Activated gamma-delta T cell treated with Interleukin-2 at 50 U/mL for 16 hours (primary cell): ENCODE measurements around the gene LMAN2.
A peak's percentile ranks its signal among the peaks of the same experiment; 100 is the strongest.

Experiments
- DNase-seq: peaks from one replicate; pipeline ENCODE4 v3.0.0-alpha.2; 2020

LMAN2 gene

GRCh38 chr5:177304392-177305119 lies 46.9 kb downstream of the LMAN2 start:
- DNase-seq: no peak

DNA sequence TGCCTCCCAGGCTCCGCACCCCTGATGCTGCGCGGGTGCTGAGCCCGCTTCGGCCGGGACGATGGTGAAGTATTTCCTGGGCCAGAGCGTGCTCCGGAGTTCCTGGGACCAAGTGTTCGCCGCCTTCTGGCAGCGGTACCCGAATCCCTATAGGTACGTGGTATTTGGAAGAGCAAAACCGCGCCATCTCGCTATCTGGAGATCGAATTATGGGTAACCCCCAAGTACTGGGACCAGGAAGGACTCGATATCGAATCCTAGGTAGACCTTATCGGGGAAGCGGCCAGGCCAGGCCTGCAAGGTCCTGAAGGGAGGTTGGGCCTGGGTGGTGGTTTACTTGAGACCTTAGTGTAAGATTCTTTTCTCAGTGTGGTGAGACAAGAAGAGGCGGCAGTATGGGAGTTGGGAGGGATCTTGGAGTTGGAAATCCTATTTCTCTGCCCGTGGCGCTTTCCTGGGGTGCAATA lies 47.5 kb downstream of the LMAN2 start:
- no peak for DNase-seq

DNA sequence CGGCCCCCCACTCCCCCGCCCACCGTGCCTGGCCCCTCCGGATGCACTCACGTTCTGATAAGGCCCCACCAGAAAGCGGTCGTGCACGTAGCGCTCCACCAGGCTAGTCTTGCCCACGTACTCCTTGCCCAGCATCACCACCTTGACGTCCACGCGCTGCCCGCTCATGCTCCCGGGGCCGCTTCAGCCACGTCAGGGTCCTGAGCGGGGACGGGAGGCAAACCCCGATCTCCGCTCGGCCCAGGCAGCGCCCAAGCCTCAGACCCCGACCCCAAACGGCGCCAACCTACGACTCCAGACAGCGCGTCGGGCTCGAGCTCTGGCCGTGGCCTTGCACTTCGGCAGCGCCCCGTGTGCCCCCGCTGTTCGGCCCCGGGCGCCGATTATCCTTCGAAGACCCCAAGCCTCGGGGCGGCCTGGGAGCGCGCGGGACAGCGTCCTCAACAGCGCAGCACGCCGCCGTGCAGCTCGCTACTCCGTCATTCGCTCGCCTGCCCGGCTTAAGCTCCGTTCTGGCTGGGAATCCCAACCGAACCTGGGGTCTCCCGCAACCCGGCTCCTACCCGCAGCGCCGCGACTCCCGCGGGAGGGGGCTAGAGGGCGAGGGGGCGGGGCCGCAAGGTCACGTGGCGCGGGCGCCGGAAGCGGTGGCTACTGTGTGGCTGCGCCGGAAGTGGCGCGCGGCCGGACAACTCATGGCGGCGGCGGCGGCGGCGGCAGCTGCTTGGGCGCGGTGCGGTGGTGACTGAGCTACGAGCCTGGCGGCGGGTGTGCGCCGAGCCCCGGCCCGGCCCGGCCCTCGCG lies 48.1 kb downstream of the LMAN2 start, which contains the start of the genes PRELID1 and RAB24:
Gene PRELID1, plus strand, starts transcription at position 679 of the 804 bp plus-strand sequence. CDS start 187 bp downstream, outside the sequence.
Gene RAB24, minus strand, starts transcription at position 599 of the 804 bp plus-strand sequence. Its CDS starts 431 bp downstream, at position 168.
- DNase-seq: peak; percentile 88

- no peak for DNase-seq
These were observed 48.9 kb downstream of the LMAN2 start for GRCh38 chr5:177302354-177303110.

- DNase-seq: no peak
These were observed 49.8 kb downstream of the LMAN2 start for GRCh38 chr5:177301503-177302165.

DNA sequence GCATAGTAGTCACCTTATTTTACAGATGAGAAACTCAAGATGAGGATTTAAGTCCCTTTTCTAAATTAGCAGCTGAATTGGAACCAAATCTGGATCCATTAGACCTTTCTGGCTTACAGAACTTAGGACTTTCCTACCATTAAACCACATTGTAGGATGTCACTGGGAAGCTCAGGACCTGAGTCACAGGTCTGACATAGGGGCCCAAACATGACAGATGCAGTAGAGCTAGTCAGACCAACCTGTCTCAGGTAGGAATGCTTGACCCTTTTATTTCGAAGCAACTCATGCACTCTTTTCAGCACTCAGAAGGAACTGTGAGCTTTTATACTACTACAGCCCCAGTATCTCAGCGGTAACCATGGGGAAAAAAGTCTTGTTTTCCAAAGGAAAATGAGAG lies 50.5 kb downstream of the LMAN2 start:
- no peak for DNase-seq

DNA sequence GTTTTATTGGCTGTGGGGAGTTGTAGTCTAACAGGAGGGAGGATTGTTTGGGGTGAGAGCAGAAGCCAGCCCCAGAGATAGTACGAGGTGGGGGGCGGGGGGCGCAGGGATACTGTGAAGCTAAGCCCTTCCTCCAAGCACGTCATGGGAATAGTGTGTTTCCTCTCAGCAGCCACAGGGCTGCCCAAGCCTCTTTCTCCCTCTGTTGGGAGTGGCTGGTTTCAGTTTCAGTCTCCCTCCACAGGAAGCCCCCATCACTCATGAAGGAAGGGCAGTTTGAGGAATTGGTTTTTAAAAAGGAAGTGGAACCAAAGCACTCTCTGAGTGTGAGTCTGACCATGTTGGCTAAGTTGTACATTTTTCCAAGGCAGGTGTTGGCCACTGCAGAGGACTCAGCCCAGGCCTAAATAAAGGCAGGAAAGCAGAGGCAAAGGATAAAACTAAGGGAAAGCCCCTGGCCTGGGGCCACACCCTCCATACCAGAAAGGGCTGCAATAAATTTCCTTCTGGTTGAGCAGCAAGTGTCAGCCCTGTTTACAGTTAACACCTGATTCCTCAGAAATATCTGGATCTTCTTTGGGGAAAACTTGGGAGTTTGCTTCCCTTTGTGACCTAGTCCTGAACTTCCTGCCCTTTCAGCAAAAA lies 51.1 kb downstream of the LMAN2 start:
- peak; percentile 56 for DNase-seq

DNA sequence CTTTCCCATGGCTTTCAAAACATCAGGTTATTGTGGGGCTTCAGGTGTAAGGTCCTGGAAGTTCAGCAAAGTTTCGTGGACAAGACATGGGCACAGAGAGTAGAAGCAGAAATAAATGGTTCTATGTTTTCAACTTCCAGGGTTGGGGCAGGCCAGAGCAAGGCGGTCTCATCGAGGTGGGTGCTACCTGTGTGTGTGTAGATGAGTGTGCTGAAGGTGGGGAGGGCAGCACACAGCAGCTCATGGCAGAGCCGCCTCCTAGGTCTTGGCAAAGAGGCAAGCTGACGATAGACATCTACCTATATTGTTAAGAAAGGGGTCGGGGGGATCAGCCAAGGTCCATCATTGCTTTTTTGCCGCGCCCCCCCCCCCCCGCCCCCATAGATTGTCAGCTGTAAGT lies 51.8 kb downstream of the LMAN2 start:
- no peak for DNase-seq

GRCh38 chr5:177297922-177298321 lies 53.5 kb downstream of the LMAN2 start:
- DNase-seq: no peak

DNA sequence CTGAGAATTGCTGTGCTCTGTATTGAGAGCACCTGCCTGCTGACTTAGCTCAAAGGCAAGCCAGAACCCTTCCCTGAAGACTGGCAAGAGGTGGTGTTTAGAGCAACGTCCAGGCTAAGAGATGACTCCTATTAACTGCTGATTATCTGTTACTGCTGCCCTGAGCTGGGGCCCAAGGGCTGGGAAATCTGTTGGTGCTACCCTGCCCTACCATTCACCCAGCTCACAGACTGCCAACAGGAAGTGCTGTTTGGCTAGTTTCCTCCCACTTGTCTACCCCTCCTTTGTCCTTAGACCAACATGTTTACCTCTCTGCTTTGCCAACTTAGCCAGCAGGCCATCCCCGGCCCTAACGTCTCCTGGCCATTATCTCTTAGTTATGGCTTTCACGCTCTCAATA lies 54.9 kb downstream of the LMAN2 start:
- DNase-seq: no peak

GRCh38 chr5:177295924-177296323 lies 55.5 kb downstream of the LMAN2 start:
- no peak for DNase-seq

GRCh38 chr5:177294632-177295031 lies 56.8 kb downstream of the LMAN2 start:
- no peak for DNase-seq

- DNase-seq: no peak
These were observed 57.5 kb downstream of the LMAN2 start for GRCh38 chr5:177293819-177294581.

DNA sequence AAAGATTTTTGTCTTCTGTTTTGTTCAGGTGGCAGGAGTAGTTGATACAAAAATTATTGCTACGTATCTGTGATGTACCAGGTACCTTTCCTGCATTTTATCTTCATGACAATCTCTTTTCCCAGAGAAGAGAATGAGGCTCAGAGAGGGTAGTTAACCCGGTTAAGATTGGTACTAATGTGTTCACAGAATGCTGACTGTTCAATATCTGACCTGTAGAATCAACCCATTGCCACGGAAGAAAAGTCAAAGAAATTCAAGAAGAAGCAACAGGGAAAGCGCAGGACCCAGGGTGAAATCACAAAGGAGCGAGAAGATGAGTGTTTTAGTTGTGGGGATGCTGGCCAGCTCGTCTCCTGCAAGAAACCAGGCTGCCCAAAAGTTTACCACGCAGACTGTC lies 59.7 kb downstream of the LMAN2 start:
- DNase-seq: no peak

DNA sequence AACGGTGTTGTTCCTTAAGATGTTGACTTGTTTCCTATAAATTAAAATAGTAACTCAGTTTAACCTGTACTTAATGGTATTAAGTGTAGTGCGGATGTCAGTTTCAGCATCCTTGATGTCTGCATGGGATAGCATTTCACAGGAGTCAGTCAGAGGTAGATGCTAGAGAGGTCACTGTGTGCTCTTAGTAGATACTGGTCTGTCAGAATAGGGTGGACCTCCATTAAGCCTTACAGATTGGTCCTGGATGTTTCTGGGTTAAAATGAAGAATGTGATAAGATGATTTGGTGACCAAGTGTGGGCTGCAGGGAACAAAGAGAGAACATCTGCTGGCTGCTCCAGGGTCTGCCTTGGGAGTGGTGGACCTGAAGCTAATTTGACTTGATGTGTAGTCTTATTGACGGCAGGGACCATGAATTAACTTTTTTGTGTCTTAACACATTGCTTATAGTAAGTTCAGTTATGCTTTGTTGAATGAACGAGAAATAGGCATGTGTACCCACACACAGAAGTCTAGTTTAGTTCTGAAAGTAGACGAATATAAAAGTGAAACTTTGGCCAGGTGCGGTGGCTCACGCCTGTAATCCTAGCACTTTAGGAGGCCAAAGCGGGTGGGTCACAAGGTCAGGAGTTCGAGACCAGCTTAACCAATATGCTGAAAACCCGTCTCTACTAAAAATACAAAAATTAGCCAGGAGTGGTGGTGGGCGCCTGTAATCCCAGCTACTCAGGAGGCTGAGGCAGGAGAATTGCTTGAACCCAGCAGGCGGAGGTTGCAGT lies 60.5 kb downstream of the LMAN2 start:
- DNase-seq: no peak

GRCh38 chr5:177288191-177288590 lies 63.3 kb downstream of the LMAN2 start:
- DNase-seq: no peak
